ENCODE results near the gene ZNF564.

- TF ChIP-seq CTCF (conservative IDR thresholded peaks at IDR 0.05 in 1 of 2, IDR thresholded peaks at IDR 0.05 in 1 of 2; ENCODE audit: extremely low read depth in 1 of 2, insufficient read depth in 1 of 2, low read depth in 1 of 2, low read length in 2 of 2), result no peak
- no peak for TF ChIP-seq EZH2 (IDR thresholded peaks at IDR 0.05; ENCODE audit: borderline replicate concordance, low read length)
Measured at GRCh38 chr19:12526542-12526941, 24.7 kb downstream of the ZNF564 start.

All from mammary epithelial cell (primary cell).